ENCODE data around the gene KLHL12.

KLHL12 gene

GRCh38 chr1:202926581-202927491 is at the start of gene KLHL12:
Gene KLHL12 (minus strand): TSS chr1:202927234. CDS start chr1:202925162, 2,072 bp downstream.
- peak; percentile 98 for DNase-seq

GRCh38 chr1:202976633-202977032 is 49.6 kb upstream of the KLHL12 start:
- DNase-seq: no peak

GRCh38 chr1:202974856-202975255 is 47.8 kb upstream of the KLHL12 start:
- DNase-seq: no peak

- DNase-seq: no peak
Observed at GRCh38 chr1:202972046-202972445, 45.0 kb upstream of the KLHL12 start.

- peak; percentile 37 for DNase-seq
Observed at GRCh38 chr1:202968895-202969295, 41.9 kb upstream of the KLHL12 start.

GRCh38 chr1:202968351-202968750 is 41.3 kb upstream of the KLHL12 start:
- no peak for DNase-seq

GRCh38 chr1:202967684-202968281 is 40.7 kb upstream of the KLHL12 start:
- peak; percentile 35 for DNase-seq

- no peak for DNase-seq
Observed at GRCh38 chr1:202966006-202966898, 39.2 kb upstream of the KLHL12 start.

GRCh38 chr1:202965422-202965821 is 38.4 kb upstream of the KLHL12 start:
- no peak for DNase-seq

GRCh38 chr1:202964791-202965410 is 37.9 kb upstream of the KLHL12 start:
- DNase-seq: no peak

- no peak for DNase-seq
Observed at GRCh38 chr1:202961220-202961880, 34.3 kb upstream of the KLHL12 start.

- DNase-seq: no peak
Observed at GRCh38 chr1:202959276-202959620, 32.2 kb upstream of the KLHL12 start.

- no peak for DNase-seq
Observed at GRCh38 chr1:202958544-202959275, 31.7 kb upstream of the KLHL12 start.

GRCh38 chr1:202957733-202958543 is 30.9 kb upstream of the KLHL12 start, which contains the start of gene ADIPOR1:
Gene ADIPOR1 (minus strand): TSS chr1:202958312. CDS start chr1:202951070, 7,242 bp downstream.
- peak; percentile 95 for DNase-seq

GRCh38 chr1:202956969-202957368 is 29.9 kb upstream of the KLHL12 start:
- DNase-seq: no peak

GRCh38 chr1:202954057-202954745 is 27.2 kb upstream of the KLHL12 start:
- no peak for DNase-seq

- no peak for DNase-seq
Observed at GRCh38 chr1:202953392-202953791, 26.4 kb upstream of the KLHL12 start.

GRCh38 chr1:202952818-202953217 is 25.8 kb upstream of the KLHL12 start:
- DNase-seq: no peak

- no peak for DNase-seq
Observed at GRCh38 chr1:202952099-202952498, 25.1 kb upstream of the KLHL12 start.

GRCh38 chr1:202951437-202951836 is 24.4 kb upstream of the KLHL12 start:
- DNase-seq: no peak
